K562 (cell line): ENCODE results near the gene TCP11. TPM values are rescaled to one million over a fixed set of nuclear protein-coding genes. Genes with fewer than 3 reads are reported as not detected.

Experiments
- ATAC-seq: fragments of 200-7000 bp; cut with Tn5 transposase; 3 replicates; pipeline ENCODE4 v1.9.1; 2020; ENCODE audit warnings: moderate library complexity
- BruUV-seq: library from RNA; stranded (reverse); fragments of 400-500 nt; replicated peaks from 2 replicates; lab custom pipeline; 2021; lab: Mats Ljungman, UMichigan
- CTCF ChIA-PET: fragments of 300-600 bp; formaldehyde crosslinking; extraction: SDS; loops from one replicate; lab custom pipeline; 2021; ENCODE audit warnings: low intra/inter-chr PET ratio; lab: Yijun Ruan, JAX
- POLR2A ChIA-PET: fragments of 300-600, 350-650 bp; sonication (Branson Sonifier 250); formaldehyde crosslinking; extraction: SDS; loops from one replicate; lab custom pipeline; 2021; ENCODE audit warnings: antibody characterized with exemption, inconsistent platforms; lab: Yijun Ruan, JAX
- DNase-seq, 4 experiments: peaks; one replicate each; pipeline versions ENCODE4 v3.0.0 to v3.0.0-alpha.2; 2011 to 2018; ENCODE audit warnings: low spot score in 3 of 4, mixed read lengths in 3 of 4; ENCODE audit errors: extremely low read depth in 1 of 4
- FAIRE-seq: peaks from 2 replicates; lab custom pipeline; 2011; peaks lifted over from hg19 to GRCh38; lab: Jason Lieb, UNC
- H2AFZ ChIP-seq: 2 replicates; pipeline ENCODE4 v1.6.0; 2011; ENCODE audit warnings: low read depth, low read length, control low read depth, inconsistent platforms
- H3K27ac ChIP-seq: fragments of 200-600 bp; 3 replicates; pipeline ENCODE4 v1.8.0; 2011; ENCODE audit warnings: low read depth, mild to moderate bottlenecking, control low read depth, inconsistent platforms, low read length, moderate library complexity, mixed read lengths; ENCODE audit errors: extremely low read depth
- H3K27me3 ChIP-seq, 2 experiments: fragments of 300-600 bp in 1 of 2; 2 replicates in 1 of 2; 3 replicates in 1 of 2; pipeline versions ENCODE4 v1.6.0 to v1.8.0; 2011; ENCODE audit warnings: inconsistent platforms in 2 of 2, low read length in 2 of 2, mild to moderate bottlenecking in 1 of 2, mixed read lengths in 1 of 2, moderate library complexity in 1 of 2; ENCODE audit not compliant: control insufficient read depth in 2 of 2, insufficient read depth in 2 of 2
- H3K36me3 ChIP-seq: fragments of 300-600 bp; 3 replicates; pipeline ENCODE4 v1.8.0; 2011; ENCODE audit warnings: mild to moderate bottlenecking, low read length, inconsistent platforms; ENCODE audit not compliant: control insufficient read depth, insufficient read depth
- H3K4me1 ChIP-seq, 2 experiments: fragments of 200-600 bp in 1 of 2; replicated peaks in 1 of 2; 2 replicates in 1 of 2; 3 replicates in 1 of 2; pipeline versions ENCODE4 v1.5.1 to v1.8.0; 2011; ENCODE audit warnings: inconsistent platforms in 2 of 2, low read length in 2 of 2, mild to moderate bottlenecking in 1 of 2, mixed read lengths in 1 of 2, moderate library complexity in 1 of 2; ENCODE audit not compliant: control insufficient read depth in 2 of 2, insufficient read depth in 2 of 2
- H3K4me2 ChIP-seq: 2 replicates; pipeline ENCODE4 v1.6.1; 2011; ENCODE audit warnings: low read length, control low read depth, inconsistent platforms, mixed read lengths; ENCODE audit not compliant: insufficient read depth
- H3K4me3 ChIP-seq: fragments of 200-600 bp; sonication (generic), shearing (Covaris generic); 2 replicates; pipeline ENCODE4 v1.5.1; 2016; ENCODE audit warnings: control low read depth, inconsistent platforms
- H3K79me2 ChIP-seq: fragments of 200-600 bp; 3 replicates; pipeline ENCODE4 v1.8.0; 2011; ENCODE audit warnings: low read length, inconsistent platforms; ENCODE audit not compliant: control insufficient read depth, insufficient read depth
- H3K9ac ChIP-seq, 2 experiments: 2 replicates each; pipeline versions ENCODE4 v1.6.0 to v1.6.1; 2011; ENCODE audit warnings: low read depth in 2 of 2, low read length in 2 of 2, control low read depth in 1 of 2, inconsistent platforms in 1 of 2, mild to moderate bottlenecking in 1 of 2, mixed read lengths in 1 of 2; ENCODE audit not compliant: insufficient read depth in 1 of 2
- H3K9me1 ChIP-seq: one replicate; pipeline ENCODE4 v1.6.0; 2011; ENCODE audit warnings: inconsistent platforms, mild to moderate bottlenecking, low read length, moderate library complexity; ENCODE audit not compliant: control insufficient read depth, insufficient read depth
- H3K9me3 ChIP-seq: replicated peaks from 2 replicates; pipeline ENCODE4 v1.5.1; 2011; ENCODE audit warnings: low read depth, low read length, inconsistent platforms; ENCODE audit not compliant: control insufficient read depth, insufficient read depth
- H4K20me1 ChIP-seq: replicated peaks from 2 replicates; pipeline ENCODE4 v1.6.1; 2011; ENCODE audit warnings: low read length, inconsistent platforms, mixed read lengths; ENCODE audit not compliant: control insufficient read depth, insufficient read depth
- CHD2 ChIP-seq: IDR thresholded peaks from 2 replicates; pipeline ENCODE4 v1.6.1; 2011; ENCODE audit warnings: low read depth, low read length
- KDM4B ChIP-seq, 2 experiments: fragments of 450-650 bp in 1 of 2; sonication (generic) in 1 of 2; IDR thresholded peaks; 2 replicates each; pipeline ENCODE4 v1.6.1; 2016 to 2017; ENCODE audit warnings: borderline replicate concordance in 2 of 2, antibody characterized with exemption in 1 of 2, low read depth in 1 of 2, mild to moderate bottlenecking in 1 of 2
- KDM5B ChIP-seq: fragments of 200-600 bp; sonication (generic); IDR thresholded peaks from 2 replicates; pipeline ENCODE4 v1.6.1; 2012; ENCODE audit warnings: low read depth, mild to moderate bottlenecking, moderate library complexity, low read length, control low read depth, inconsistent platforms; ENCODE audit not compliant: insufficient replicate concordance
- SREBF2 ChIP-seq: sonication (generic); formaldehyde crosslinking; IDR thresholded peaks from 2 replicates; pipeline ENCODE4 v1.4.0; 2020; ENCODE audit warnings: mild to moderate bottlenecking, missing genetic modification reagents
- WGBS: fragments of 100-300 bp; shearing (Covaris generic); methylation state at CpG from one replicate; pipeline ENCODE4 v1.1.6; 2016; ENCODE audit warnings: low coverage, mixed read lengths; ENCODE audit not compliant: insufficient coverage; ENCODE audit errors: missing lambda C conversion rate; 5-methylcytosine and 5-hydroxymethylcytosine counted together
- in situ Hi-C: fragments of 300-500 bp; cut with MboI; formaldehyde crosslinking; loops from 4 replicates; pipeline ENCODE4 v1.15.0; 2018; ENCODE audit warnings: inconsistent platforms, mixed read lengths
- intact Hi-C: fragments of 100-400 bp; cut with micrococcal nuclease; formaldehyde crosslinking; loops from 2 replicates; pipeline ENCODE4 v1.14.2; 2022
- polyA plus RNA-seq, 8 experiments: library from polyadenylated mRNA; depleted of rRNA in 4 of 8; stranded (reverse) in 5 of 8; unstranded in 3 of 8; fragments of >200 nt; fragmentation: Nextera tagmentation in 2 of 8; fragmentation: Illumina TruSeq in 1 of 8; extraction: Ambion mirVana in 2 of 8; extraction: Trizol in 1 of 8; gene quantifications; 2 replicates each; pipeline versions ENCODE4 v1.2.1 to v1.2.3, GENCODE V29; 2011 to 2014; ENCODE audit warnings: inconsistent platforms in 1 of 8, missing spikeins in 1 of 8
- small RNA-seq: library from RNA; depleted of rRNA; stranded (forward); fragments of <200 nt; gene quantifications from one replicate; pipeline ENCODE3, GENCODE V24; 2014
- total RNA-seq, 7 experiments: library from RNA; depleted of rRNA in 6 of 7; stranded (reverse); fragments of >200 nt in 6 of 7; fragmentation: Illumina TruSeq in 2 of 7; extraction: Trizol in 2 of 7; gene quantifications; 2 replicates each; pipeline versions ENCODE4 v1.2.1 to v1.2.3, GENCODE V29; 2011 to 2021; ENCODE audit warnings: low replicate concordance in 1 of 7

The TCP11 gene
- total and polyA plus RNA-seq, 9 of the 15 experiments (the other 6 are each of a cell fraction or from before 2014, with no cell fraction given): not detected

- TF ChIP-seq SREBF2 (CRISPR knock-in tag): no peak
- no peak for TF ChIP-seq KDM5B
- no peak for TF ChIP-seq KDM4B (IDR thresholded peaks at IDR 0.05; ENCODE audit: borderline replicate concordance in 2 of 2, low read depth in 1 of 2)
- TF ChIP-seq CHD2: no peak
- CTCF ChIA-PET: no interaction called here
- whole genome bisulfite sequencing: 67% methylated on average over 9 of the region's 9 CpGs
Observed at GRCh38 chr6:35068206-35068605, 72.9 kb downstream of the TCP11 start.

More at GRCh38 chr6:35068206-35068605, 72.9 kb downstream of the TCP11 start:
- no peak overlapping the region for H3K4me2 ChIP-seq
- no peaks in the 10 kb centered on the region for H3K27me3 ChIP-seq
- DNase-seq: no peak
- H3K4me1 ChIP-seq: peaks cover 0 to 3% of the 10 kb centered on the region in 2 experiments; a peak in 1 of 5 replicates
- no peaks in the 10 kb centered on the region; the same call in 1 of the 2 replicates for H4K20me1 ChIP-seq
- no peaks in the 10 kb centered on the region for H3K79me2 ChIP-seq
- no peak for ATAC-seq
- H3K9ac ChIP-seq: no peak overlapping the region
- no peak overlapping the region for H2AFZ ChIP-seq
- no peak for FAIRE-seq
- in situ Hi-C loops (no loop called here), intact Hi-C loops (no loop called here)
- H3K36me3 ChIP-seq: no peaks in the 10 kb centered on the region
- H3K9me1 ChIP-seq: peaks cover 2% of the 10 kb centered on the region
- H3K27ac ChIP-seq: no peak overlapping the region
- no TSS peak for BruUV-seq
- POLR2A ChIA-PET: interaction anchor here (0.6 to 0.8 kb wide), 5 partner anchors 15 to 1903 kb away, joined by 3 to 4 read pairs (median 3); no protein-coding TSS in a partner anchor
- no peaks in the 10 kb centered on the region for H3K9me3 ChIP-seq
- H3K4me3 ChIP-seq: no peak overlapping the region

Small RNA genes within 50 kb of the gene (small RNA-seq; reads per million reads assigned to genes)
- gene AL138721.1: not detected

Other genes with a start within 250 kb of the TCP11 start
- not detected in 2 replicates for gene SCUBE3, start 72.6 kb upstream of the TCP11 start, total RNA-seq (2014; rRNA removed)
- gene SCUBE3, start 72.6 kb upstream of the TCP11 start, total RNA-seq (2014; rRNA removed; fragmentation: Illumina TruSeq; extraction: Trizol): not detected in 2 replicates
- gene SCUBE3, start 72.6 kb upstream of the TCP11 start, total RNA-seq (2015; rRNA removed; fragmentation: Illumina TruSeq; extraction: Trizol): not detected in 2 replicates
- gene SCUBE3, start 72.6 kb upstream of the TCP11 start, total RNA-seq (2021): 0.02 TPM in 1 of 2 replicates, not detected in the other
- not detected in 2 replicates for gene SCUBE3, start 72.6 kb upstream of the TCP11 start, polyA plus RNA-seq (2011; rRNA removed)
- gene SCUBE3, start 72.6 kb upstream of the TCP11 start, polyA plus RNA-seq (2014; fragmentation: Illumina TruSeq; extraction: Trizol): not detected in 2 replicates
- under 1 TPM; 0.01 to 0.11 TPM for gene SCUBE3, start 72.6 kb upstream of the TCP11 start, polyA plus RNA-seq (2014; fragmentation: Nextera tagmentation; extraction: Ambion mirVana)
- not detected in 2 replicates for gene SCUBE3, start 72.6 kb upstream of the TCP11 start, polyA plus RNA-seq (2014; rRNA removed)
- 10.7 and 13.1 TPM in 2 replicates for gene ZNF76, start 118.4 kb upstream of the TCP11 start, total RNA-seq (2014; rRNA removed)
- gene ZNF76, start 118.4 kb upstream of the TCP11 start, total RNA-seq (2014; rRNA removed; fragmentation: Illumina TruSeq; extraction: Trizol): 3.9 and 4.4 TPM in 2 replicates
- gene ZNF76, start 118.4 kb upstream of the TCP11 start, total RNA-seq (2015; rRNA removed; fragmentation: Illumina TruSeq; extraction: Trizol): 4.3 and 5.0 TPM in 2 replicates
- 13.1 and 16.0 TPM in 2 replicates for gene ZNF76, start 118.4 kb upstream of the TCP11 start, total RNA-seq (2021)
- 14.9 and 26.5 TPM in 2 replicates for gene ZNF76, start 118.4 kb upstream of the TCP11 start, polyA plus RNA-seq (2011; rRNA removed)
- gene ZNF76, start 118.4 kb upstream of the TCP11 start, polyA plus RNA-seq (2014; fragmentation: Illumina TruSeq; extraction: Trizol): 10.9 and 16.1 TPM in 2 replicates
- 1 to 10 TPM; 1.2 to 1.3 TPM for gene ZNF76, start 118.4 kb upstream of the TCP11 start, polyA plus RNA-seq (2014; fragmentation: Nextera tagmentation; extraction: Ambion mirVana)
- gene ZNF76, start 118.4 kb upstream of the TCP11 start, polyA plus RNA-seq (2014; rRNA removed): 16.9 and 17.8 TPM in 2 replicates
- gene DEF6, start 156.5 kb upstream of the TCP11 start, total RNA-seq (2014; rRNA removed): 42.0 and 43.4 TPM in 2 replicates
- 10.0 and 13.5 TPM in 2 replicates for gene DEF6, start 156.5 kb upstream of the TCP11 start, total RNA-seq (2014; rRNA removed; fragmentation: Illumina TruSeq; extraction: Trizol)
- gene DEF6, start 156.5 kb upstream of the TCP11 start, total RNA-seq (2015; rRNA removed; fragmentation: Illumina TruSeq; extraction: Trizol): 22.7 and 24.5 TPM in 2 replicates
- gene DEF6, start 156.5 kb upstream of the TCP11 start, total RNA-seq (2021): 30.9 and 37.8 TPM in 2 replicates
- 27.5 and 42.7 TPM in 2 replicates for gene DEF6, start 156.5 kb upstream of the TCP11 start, polyA plus RNA-seq (2011; rRNA removed)
- 15.9 and 22.0 TPM in 2 replicates for gene DEF6, start 156.5 kb upstream of the TCP11 start, polyA plus RNA-seq (2014; fragmentation: Illumina TruSeq; extraction: Trizol)
- 1 to 10 TPM; 1.3 to 1.4 TPM for gene DEF6, start 156.5 kb upstream of the TCP11 start, polyA plus RNA-seq (2014; fragmentation: Nextera tagmentation; extraction: Ambion mirVana)
- gene DEF6, start 156.5 kb upstream of the TCP11 start, polyA plus RNA-seq (2014; rRNA removed): 44.6 and 45.7 TPM in 2 replicates
- gene PPARD, start 201.2 kb upstream of the TCP11 start, total RNA-seq (2014; rRNA removed): 3.8 and 5.1 TPM in 2 replicates
- gene PPARD, start 201.2 kb upstream of the TCP11 start, total RNA-seq (2014; rRNA removed; fragmentation: Illumina TruSeq; extraction: Trizol): 1.7 and 2.0 TPM in 2 replicates
- gene PPARD, start 201.2 kb upstream of the TCP11 start, total RNA-seq (2015; rRNA removed; fragmentation: Illumina TruSeq; extraction: Trizol): 3.1 and 3.3 TPM in 2 replicates
- gene PPARD, start 201.2 kb upstream of the TCP11 start, total RNA-seq (2021): 11.4 and 13.2 TPM in 2 replicates
- gene PPARD, start 201.2 kb upstream of the TCP11 start, polyA plus RNA-seq (2011; rRNA removed): 8.1 and 18.2 TPM in 2 replicates
- 9.2 and 11.4 TPM in 2 replicates for gene PPARD, start 201.2 kb upstream of the TCP11 start, polyA plus RNA-seq (2014; fragmentation: Illumina TruSeq; extraction: Trizol)
- gene PPARD, start 201.2 kb upstream of the TCP11 start, polyA plus RNA-seq (2014; fragmentation: Nextera tagmentation; extraction: Ambion mirVana): under 1 TPM; 0.14 to 0.18 TPM
- 9.5 and 9.7 TPM in 2 replicates for gene PPARD, start 201.2 kb upstream of the TCP11 start, polyA plus RNA-seq (2014; rRNA removed)